HepG2 (cell line): ENCODE measurements around the gene COL5A1. TPM values are rescaled to one million over a fixed set of nuclear protein-coding genes. Genes with fewer than 3 reads are reported as not detected.

Source experiments
- ATAD3A ChIP-seq: sonication (generic); formaldehyde crosslinking; IDR thresholded peaks from 2 replicates; pipeline ENCODE4 v1.4.0; 2020; ENCODE audit warnings: missing genetic modification reagents
- DBP ChIP-seq: sonication (generic); formaldehyde crosslinking; IDR thresholded peaks from 2 replicates; pipeline ENCODE4 v1.4.0; 2020; ENCODE audit warnings: missing genetic modification reagents; ENCODE audit errors: not compliant biosample characterization
- HDAC6 ChIP-seq: fragments of 200-600 bp; sonication (generic); IDR thresholded peaks from 2 replicates; pipeline ENCODE4 v1.7.0; 2017; ENCODE audit warnings: mild to moderate bottlenecking, antibody characterized with exemption, low read length, low read depth
- HNRNPK ChIP-seq: fragments of 200-400 bp; formaldehyde crosslinking; IDR thresholded peaks from 2 replicates; pipeline ENCODE4 v1.6.1; 2018; ENCODE audit warnings: low read length, low read depth, moderate library complexity, mild to moderate bottlenecking; ENCODE audit not compliant: poor library complexity, severe bottlenecking
- MIXL1 ChIP-seq: IDR thresholded peaks from 2 replicates; pipeline ENCODE4 v1.6.1; 2016
- SKI ChIP-seq: fragments of 450-650 bp; IDR thresholded peaks from one replicate; pipeline ENCODE4 v1.6.1; 2018; ENCODE audit warnings: mild to moderate bottlenecking; ENCODE audit not compliant: partially characterized antibody
- SP5 ChIP-seq: IDR thresholded peaks from 2 replicates; pipeline ENCODE4 v1.6.1; 2016; ENCODE audit warnings: low read depth, borderline replicate concordance
- XBP1 ChIP-seq: sonication (generic); formaldehyde crosslinking; IDR thresholded peaks from 2 replicates; pipeline ENCODE4 v1.5.0; 2020; ENCODE audit warnings: missing genetic modification reagents
- ZBTB33 ChIP-seq: sonication (generic); formaldehyde crosslinking; IDR thresholded peaks from 2 replicates; pipeline ENCODE4 v1.4.0; 2020; ENCODE audit warnings: missing genetic modification reagents
- ZKSCAN8 ChIP-seq: IDR thresholded peaks from 2 replicates; pipeline ENCODE4 v1.6.1; 2016; ENCODE audit warnings: borderline replicate concordance, missing genetic modification reagents, missing compliant biosample characterization
- ZNF451 ChIP-seq: sonication (generic); formaldehyde crosslinking; IDR thresholded peaks from 2 replicates; pipeline ENCODE4 v1.5.0; 2020; ENCODE audit warnings: mild to moderate bottlenecking, missing genetic modification reagents
- ZNF563 ChIP-seq: sonication (generic); formaldehyde crosslinking; IDR thresholded peaks from 2 replicates; pipeline ENCODE4 v1.8.0; 2022; ENCODE audit warnings: mild to moderate bottlenecking, moderate library complexity, missing genetic modification reagents
- polyA plus RNA-seq, 8 experiments: library from polyadenylated mRNA; depleted of rRNA in 3 of 8; stranded (reverse) in 7 of 8; unstranded in 1 of 8; fragments of >200 nt; fragmentation: Illumina TruSeq in 4 of 8; extraction: Trizol in 4 of 8; gene quantifications; 2 replicates each; pipeline versions ENCODE4 v1.2.1 to v1.2.3, GENCODE V29; 2011 to 2016; ENCODE audit warnings: low read depth in 4 of 8, missing spikeins in 1 of 8, mixed read lengths in 1 of 8; ENCODE audit not compliant: insufficient read depth in 1 of 8
- total RNA-seq, 5 experiments: library from RNA; depleted of rRNA; stranded (reverse); fragments of >200 nt; fragmentation: Illumina TruSeq; extraction: Trizol; gene quantifications; 2 replicates each; pipeline ENCODE4 v1.2.3, GENCODE V29; 2016; ENCODE audit warnings: low read depth in 1 of 5

COL5A1 gene
- total and polyA plus RNA-seq, 2 of the 13 experiments (the other 11 are each of a cell fraction or from before 2014, with no cell fraction given), result not detected

GRCh38 chr9:134880484-134881312 lies 239.1 kb downstream of the COL5A1 start, which contains the start of gene FCN2 (continued):
- TF ChIP-seq HDAC6 (no peak), SP5 (CRISPR knock-in tag) (no peak), XBP1 (CRISPR knock-in tag) (no peak), HNRNPK (no peak), ZNF563 (CRISPR knock-in tag) (no peak), DBP (CRISPR knock-in tag) (no peak), ZBTB33 (CRISPR knock-in tag) (no peak), SKI (no peak), ATAD3A (CRISPR knock-in tag) (no peak), MIXL1 (CRISPR knock-in tag) (no peak), ZNF451 (CRISPR knock-in tag) (no peak), ZKSCAN8 (CRISPR knock-in tag) (no peak)
